SJCRH30 (cell line): ENCODE measurements around the gene ADAMTSL2. TPM values are rescaled to one million over a fixed set of nuclear protein-coding genes. Genes with fewer than 3 reads are reported as not detected.

ENCODE experiments used
- DNase-seq, 2 experiments: peaks; one replicate each; pipeline ENCODE4 v3.0.0-alpha.2; 2015 to 2020
- H3K27ac ChIP-seq: fragments of 250-450 bp; sonication (Bioruptor Pico); 2 replicates; pipeline ENCODE4 v1.5.1; 2020; ENCODE audit warnings: mild to moderate bottlenecking, moderate library complexity
- H3K27me3 ChIP-seq: fragments of 250-450 bp; sonication (Bioruptor Pico); 2 replicates; pipeline ENCODE4 v1.5.1; 2020; ENCODE audit warnings: mild to moderate bottlenecking, moderate library complexity
- H3K36me3 ChIP-seq: fragments of 250-450 bp; sonication (Bioruptor Pico); 2 replicates; pipeline ENCODE4 v1.5.1; 2020; ENCODE audit warnings: mild to moderate bottlenecking, moderate library complexity
- H3K4me1 ChIP-seq: fragments of 250-450 bp; sonication (Bioruptor Pico); 2 replicates; pipeline ENCODE4 v1.5.1; 2020; ENCODE audit warnings: mild to moderate bottlenecking, moderate library complexity
- H3K4me3 ChIP-seq: fragments of 250-450 bp; sonication (Bioruptor Pico); 2 replicates; pipeline ENCODE4 v1.5.1; 2020; ENCODE audit warnings: mild to moderate bottlenecking, moderate library complexity
- H3K9me3 ChIP-seq: fragments of 250-450 bp; sonication (Bioruptor Pico); replicated peaks from 2 replicates; pipeline ENCODE4 v1.5.1; 2020; ENCODE audit warnings: mild to moderate bottlenecking, moderate library complexity
- total RNA-seq: library from RNA; depleted of rRNA; stranded (reverse); fragments of >200 nt; shearing (Covaris generic); gene quantifications from 2 replicates; pipeline ENCODE4 v1.2.3, GENCODE V29; 2014

ADAMTSL2 gene
- total RNA-seq, 1 experiment from 2014 or later = 3.3 TPM

DNA sequence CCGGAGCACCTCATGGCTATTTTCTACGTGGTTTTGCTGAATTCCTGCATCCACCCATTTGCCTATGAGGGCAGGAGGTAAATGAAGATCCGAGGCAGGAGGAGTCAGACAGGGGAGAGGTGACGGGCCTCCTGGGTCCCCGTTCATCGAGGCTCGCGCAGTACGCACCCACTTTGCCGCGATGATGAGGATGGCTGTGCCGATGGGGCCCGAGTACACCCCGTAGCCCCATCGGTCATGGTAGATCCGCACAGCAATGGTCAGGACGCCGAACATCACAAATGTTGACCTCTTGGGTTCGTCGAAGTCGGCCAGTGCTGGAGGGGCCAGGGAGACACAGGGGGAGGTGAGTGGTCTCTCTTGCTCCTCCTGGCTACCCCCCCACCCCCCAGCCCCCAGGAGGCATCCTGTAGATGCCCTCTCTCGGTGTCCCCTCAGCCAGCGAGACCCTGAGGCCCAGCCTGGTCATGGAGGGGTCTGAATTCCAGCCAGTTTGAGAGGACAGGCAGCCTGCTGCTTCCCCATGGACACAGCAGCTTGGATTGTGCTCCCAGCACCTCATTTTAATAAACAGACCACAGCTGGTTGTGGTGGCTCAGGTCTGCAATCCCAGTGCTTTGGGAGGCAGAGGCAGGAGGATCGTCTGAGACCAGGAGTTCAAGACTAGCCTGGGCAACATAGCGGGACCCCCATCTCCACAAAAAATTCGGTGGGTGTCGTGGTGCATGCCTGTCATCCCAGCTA is 15.6 kb upstream of the ADAMTSL2 start:
- no peak for DNase-seq
- Histone ChIP-seq H3K27me3 (0 out of 2 replicates have a peak, but pooled peaks cover 6% of the 10 kb centered on the region), H3K36me3 (no peaks in the 10 kb centered on the region), H3K27ac (no peak overlapping the region), H3K4me1 (peaks cover 30% of the 10 kb centered on the region), H3K4me3 (no peak overlapping the region), H3K9me3 (no peaks in the 10 kb centered on the region)

DNA sequence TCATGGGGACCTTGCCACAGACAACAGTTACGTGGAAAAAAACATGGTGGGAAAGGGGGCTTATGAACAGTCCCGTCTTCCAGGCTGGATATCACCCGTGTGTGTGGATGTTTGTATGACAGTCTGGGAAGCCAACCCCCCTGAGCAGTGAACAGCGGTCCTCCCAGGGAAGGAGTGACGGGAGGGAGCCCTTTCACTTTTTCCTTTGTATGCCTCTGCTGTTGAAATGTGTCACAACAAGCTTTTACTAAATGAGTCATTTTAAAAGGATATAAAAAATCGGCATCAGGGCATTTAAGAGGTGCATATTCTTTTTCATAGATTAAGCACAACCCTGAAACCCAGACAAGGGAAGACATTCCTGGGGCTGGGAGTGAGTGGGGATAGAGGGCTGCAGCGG is 14.8 kb upstream of the ADAMTSL2 start:
- H3K4me1 ChIP-seq = peaks cover 30% of the 10 kb centered on the region
- DNase-seq = no peak
- H3K4me3 ChIP-seq = no peak overlapping the region
- no peaks in the 10 kb centered on the region for H3K9me3 ChIP-seq
- no peaks in the 10 kb centered on the region for H3K36me3 ChIP-seq
- no peak overlapping the region for H3K27ac ChIP-seq
- 0 out of 2 replicates have a peak, but pooled peaks cover 6% of the 10 kb centered on the region for H3K27me3 ChIP-seq

DNA sequence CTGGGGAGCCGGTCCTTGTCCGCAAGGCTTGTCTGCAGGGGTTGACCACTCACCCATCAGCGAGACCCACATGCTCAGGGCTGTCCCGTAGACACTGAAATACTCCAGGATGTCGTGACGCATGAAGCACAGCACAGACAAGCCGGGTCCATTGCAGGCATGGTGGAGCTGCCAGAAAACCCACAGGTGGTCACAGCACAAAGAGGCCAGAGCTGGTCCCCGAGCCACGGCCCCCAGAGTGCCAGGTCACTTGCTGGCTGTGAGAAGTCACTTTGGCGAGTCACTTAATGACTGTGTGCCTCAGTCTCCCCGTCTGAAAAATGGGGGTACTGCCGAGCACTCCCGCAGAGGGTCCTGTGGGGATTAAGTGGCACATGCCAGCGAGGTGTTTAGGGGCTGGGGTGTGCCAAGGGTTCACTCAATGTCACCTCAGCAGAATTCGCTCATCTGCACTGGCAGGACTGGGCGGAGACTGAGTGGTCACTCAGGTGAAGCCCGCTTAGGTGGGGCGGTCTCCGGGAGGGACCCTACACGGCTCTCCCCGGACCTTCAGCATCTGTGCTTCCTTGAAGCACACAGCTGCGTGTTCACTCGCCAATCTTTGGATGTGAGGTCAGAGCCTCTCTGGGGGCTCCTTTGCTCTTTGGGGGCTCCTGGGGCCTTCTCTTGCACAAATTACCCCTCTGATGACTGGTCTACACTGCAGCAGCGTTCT is 14.2 kb upstream of the ADAMTSL2 start:
- H3K9me3 ChIP-seq = no peaks in the 10 kb centered on the region
- 0 out of 2 replicates have a peak, but pooled peaks cover 3% of the 10 kb centered on the region for H3K27me3 ChIP-seq
- no peak overlapping the region for H3K4me3 ChIP-seq
- H3K27ac ChIP-seq = no peak overlapping the region
- no peaks in the 10 kb centered on the region for H3K36me3 ChIP-seq
- DNase-seq = no peak
- peaks cover 33% of the 10 kb centered on the region for H3K4me1 ChIP-seq

DNA sequence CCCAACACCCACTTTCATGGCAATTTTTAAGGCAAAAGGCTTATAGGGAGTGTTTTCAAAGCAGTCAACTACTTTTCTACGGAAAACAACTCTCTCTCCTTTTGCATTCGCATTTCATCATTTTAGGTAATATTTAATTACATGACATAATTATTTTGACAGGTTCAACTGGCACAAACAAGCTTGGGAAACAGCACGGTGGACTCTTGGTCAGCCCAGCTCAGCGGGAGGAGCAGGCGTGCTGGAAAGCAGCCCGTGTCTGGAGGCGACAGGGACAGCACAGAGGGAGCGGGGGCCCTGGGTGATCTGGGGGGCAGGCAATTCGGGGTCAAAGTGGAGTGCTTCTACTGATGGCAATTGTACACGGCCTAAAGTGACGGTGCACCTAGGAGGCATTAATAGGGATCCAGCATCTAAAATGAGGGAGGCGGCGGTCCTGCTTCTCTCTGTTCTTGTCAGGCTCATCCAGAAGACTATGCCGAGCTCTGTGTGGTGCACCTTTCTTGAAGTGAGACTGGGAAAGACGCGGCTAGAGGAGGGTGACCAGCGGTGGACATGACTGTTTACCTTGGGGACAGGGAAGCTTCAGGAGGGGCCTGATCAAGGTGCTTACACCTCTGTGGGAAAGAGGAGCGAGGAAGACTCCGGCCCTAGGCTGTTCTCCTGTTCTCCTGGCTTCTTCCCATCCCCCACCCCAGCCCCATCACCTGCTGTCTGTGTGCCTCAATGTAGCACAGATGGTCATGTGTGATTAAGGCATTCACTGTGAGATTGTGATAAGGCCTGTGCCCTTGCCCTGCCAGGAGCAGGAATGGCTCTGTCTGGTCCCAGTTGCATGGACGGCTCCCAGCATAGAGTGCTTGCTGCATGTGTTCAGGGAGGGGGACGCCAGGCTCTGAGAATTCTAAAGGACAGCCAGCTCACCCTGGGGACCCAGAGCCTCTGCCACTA is 13.1 kb upstream of the ADAMTSL2 start:
- peak overlapping the region; percentile 59; the same call in 1 of the 2 replicates for H3K27ac ChIP-seq
- no peaks in the 10 kb centered on the region for H3K9me3 ChIP-seq
- peaks cover 37% of the 10 kb centered on the region for H3K4me1 ChIP-seq
- no peaks in the 10 kb centered on the region for H3K27me3 ChIP-seq
- DNase-seq = no peak
- no peak overlapping the region for H3K4me3 ChIP-seq
- no peaks in the 10 kb centered on the region for H3K36me3 ChIP-seq

DNA sequence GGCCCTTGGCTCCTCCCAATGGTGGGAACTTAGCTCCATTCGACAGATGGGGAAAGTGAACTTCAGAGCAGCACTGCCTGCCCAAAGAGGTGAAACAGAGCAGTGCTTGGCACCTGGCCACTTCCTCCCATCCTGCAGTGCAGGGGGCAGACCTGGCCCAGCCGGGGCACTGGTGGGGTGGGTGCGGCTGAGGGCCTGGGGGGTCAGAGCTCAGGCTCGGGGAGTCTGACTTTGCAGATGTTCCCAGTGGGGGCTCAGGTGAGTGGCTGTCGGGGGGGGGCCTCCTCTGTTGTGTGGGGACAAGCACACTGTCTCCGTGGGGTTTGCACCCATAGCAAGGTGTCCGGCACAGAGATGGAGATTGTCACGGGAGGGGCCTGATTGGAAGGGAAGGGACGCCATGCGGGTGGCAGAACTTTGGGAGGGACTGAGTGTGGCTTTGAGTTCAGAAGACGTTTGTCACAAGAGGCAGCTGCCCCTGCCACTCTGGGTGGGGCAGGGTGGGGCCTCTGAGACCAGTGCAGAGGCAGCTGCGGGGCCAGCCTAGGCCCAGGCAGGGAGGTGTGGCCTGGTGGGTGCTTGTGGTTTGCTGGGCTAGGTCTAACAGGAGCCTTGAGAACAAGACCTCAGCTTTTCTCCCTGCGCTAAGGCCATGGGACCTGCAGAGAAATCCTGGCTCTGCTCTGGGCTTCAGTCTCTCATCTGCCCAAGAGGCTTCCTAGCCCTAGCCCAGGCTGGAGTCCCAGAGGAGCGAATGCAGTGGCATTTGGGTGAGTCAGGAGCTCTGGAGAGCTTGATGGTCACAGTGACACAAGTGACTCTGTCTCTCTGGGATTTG is 12.2 kb upstream of the ADAMTSL2 start:
- Histone ChIP-seq H3K36me3 (no peaks in the 10 kb centered on the region), H3K4me3 (no peak overlapping the region), H3K27me3 (no peaks in the 10 kb centered on the region), H3K4me1 (peaks cover 45% of the 10 kb centered on the region), H3K27ac (peak overlapping the region; percentile 59), H3K9me3 (no peaks in the 10 kb centered on the region)
- peak; percentile 95 to 96 for DNase-seq

DNA sequence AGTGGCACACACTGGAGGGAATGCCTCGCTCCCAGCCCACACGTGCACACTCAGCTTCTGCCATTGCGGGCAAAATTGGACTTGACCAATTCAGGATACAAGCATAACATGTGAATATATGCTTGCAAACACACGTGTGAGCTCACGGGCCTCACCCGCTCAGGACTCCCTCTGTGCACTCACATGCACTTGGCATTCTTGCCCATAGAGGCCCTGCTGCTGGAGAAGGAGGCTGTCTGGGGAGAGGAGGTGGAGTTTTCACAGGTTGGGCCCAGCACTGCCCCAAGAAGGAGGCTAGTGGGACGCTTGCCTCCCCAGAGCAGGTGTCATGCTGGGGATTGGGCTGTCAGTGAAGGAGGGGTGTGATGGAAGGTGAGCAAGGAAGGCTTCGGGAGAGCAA is 11.4 kb upstream of the ADAMTSL2 start:
- no peak for DNase-seq
- Histone ChIP-seq H3K9me3 (no peaks in the 10 kb centered on the region), H3K4me1 (peaks cover 47% of the 10 kb centered on the region), H3K27me3 (no peaks in the 10 kb centered on the region), H3K36me3 (no peaks in the 10 kb centered on the region), H3K4me3 (no peak overlapping the region), H3K27ac (no peak overlapping the region)

DNA sequence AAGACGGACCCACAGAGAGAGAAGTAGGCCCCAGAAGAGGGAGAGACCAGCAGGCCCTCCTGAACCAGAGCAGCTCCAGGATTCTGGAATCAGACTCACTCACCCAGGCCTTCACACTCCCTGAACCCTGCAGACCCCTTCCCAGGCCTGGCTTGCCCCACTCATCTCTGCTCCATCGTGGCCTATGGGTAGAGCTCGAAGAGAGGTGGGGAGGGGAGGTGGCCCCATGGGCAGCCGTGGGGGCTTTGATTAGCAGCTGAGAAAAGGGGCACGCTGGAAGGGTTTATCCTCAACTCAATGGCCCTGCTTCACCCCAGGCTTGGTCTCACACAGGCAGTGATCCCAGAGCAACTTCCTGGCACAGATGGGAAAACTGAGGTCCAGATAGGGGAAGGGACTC is 10.4 kb upstream of the ADAMTSL2 start:
- no peak for DNase-seq
- Histone ChIP-seq H3K4me3 (no peak overlapping the region), H3K27me3 (no peaks in the 10 kb centered on the region), H3K27ac (no peak overlapping the region), H3K4me1 (peaks cover 55% of the 10 kb centered on the region), H3K36me3 (no peaks in the 10 kb centered on the region), H3K9me3 (no peaks in the 10 kb centered on the region)

DNA sequence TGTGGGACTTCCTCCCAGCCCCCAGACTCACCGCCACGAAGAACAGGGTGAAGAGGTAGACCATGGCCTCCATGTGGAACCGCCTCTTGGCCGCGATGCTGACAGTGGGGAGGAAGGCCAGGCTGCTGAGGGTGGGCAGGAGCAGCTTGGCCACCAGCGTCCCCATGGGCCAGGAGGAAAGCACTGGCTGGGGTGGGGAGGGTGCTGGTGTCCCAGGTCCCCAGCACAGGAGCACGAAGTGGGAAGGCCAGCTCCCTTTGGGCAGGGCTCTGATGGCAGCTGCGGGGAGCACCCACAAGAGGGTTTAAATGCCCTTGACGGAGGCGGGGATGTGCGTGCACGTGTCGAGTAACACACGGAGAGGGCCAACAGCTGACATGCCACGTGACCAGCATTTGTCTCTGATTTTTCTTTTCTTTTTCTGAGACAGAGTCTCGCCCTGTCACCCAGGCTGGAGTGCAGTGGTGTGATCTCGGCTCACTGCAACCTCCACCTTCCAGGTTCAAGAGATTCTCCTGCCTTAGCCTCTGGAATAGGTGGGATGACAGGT is 9.8 kb upstream of the ADAMTSL2 start, which contains the start of gene MYMK:
Gene MYMK (minus strand): TSS at position 281 of the 550 bp plus-strand sequence. CDS start 115 bp downstream, at position 166.
- Histone ChIP-seq H3K27ac (no peak within 1 kb of the TSS), H3K36me3 (no peaks in the 10 kb centered on the region), H3K9me3 (no peaks in the 10 kb centered on the region), H3K27me3 (no peaks in the 10 kb centered on the region), H3K4me1 (peaks cover 61% of the 10 kb centered on the region), H3K4me3 (no peak within 1 kb of the TSS)
- peak; percentile 73 to 76 for DNase-seq

DNA sequence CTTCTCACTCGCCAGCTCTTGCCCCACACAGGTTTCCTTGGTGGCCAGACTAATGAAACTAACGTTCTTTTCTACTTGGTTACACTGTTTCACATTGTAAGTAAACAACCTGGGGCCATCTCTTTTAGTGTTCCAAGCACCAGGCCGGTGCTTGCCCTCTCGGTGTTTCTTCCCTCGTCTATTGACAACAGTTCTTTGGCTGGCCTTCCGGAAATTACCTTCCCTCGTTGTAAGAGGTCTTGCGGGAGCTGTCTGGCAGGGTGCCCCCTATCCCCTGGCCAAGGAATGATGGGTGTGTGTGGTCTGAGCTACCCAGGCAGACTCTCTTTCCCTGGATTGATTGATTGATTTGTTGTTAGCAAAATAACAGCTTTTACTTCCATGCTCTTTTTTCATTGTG is 8.8 kb upstream of the ADAMTSL2 start:
- Histone ChIP-seq H3K4me3 (no peak overlapping the region), H3K27me3 (no peaks in the 10 kb centered on the region), H3K4me1 (peaks cover 63% of the 10 kb centered on the region), H3K36me3 (no peaks in the 10 kb centered on the region), H3K27ac (no peak overlapping the region), H3K9me3 (no peaks in the 10 kb centered on the region)
- no peak for DNase-seq

DNA sequence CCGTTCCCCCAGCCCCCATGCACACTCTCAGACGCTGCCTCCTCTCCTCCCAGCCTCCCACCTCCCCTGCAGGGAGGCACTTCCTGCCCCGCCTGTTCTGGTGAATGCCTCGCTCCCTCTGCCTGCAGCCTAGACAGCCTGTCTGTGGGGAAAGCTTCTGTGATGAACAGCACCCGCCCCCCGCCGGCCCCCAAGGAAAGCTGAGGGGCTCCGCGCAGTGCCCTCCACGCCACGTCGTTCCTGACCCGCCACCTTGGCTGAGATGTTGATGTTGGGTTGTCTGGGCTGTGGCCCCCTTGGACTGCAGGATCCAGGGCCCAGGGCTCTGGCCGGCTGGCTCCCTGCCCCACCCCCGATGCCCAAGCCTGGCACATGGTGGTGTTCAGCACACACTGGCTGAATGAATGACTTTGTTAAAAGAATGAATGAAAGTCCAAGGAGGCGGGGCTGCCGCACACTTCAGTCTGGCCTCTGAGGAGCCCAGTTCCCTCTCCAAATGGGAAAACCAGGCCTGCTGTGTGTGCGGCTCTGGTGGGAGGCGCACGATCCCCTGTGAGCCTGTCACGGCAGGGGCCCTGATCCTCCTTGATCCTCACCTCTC is 7.7 kb upstream of the ADAMTSL2 start:
- Histone ChIP-seq H3K27me3 (no peaks in the 10 kb centered on the region), H3K4me3 (peak overlapping the region; percentile 52), H3K36me3 (no peaks in the 10 kb centered on the region), H3K27ac (peak overlapping the region; percentile 53), H3K4me1 (peaks cover 58% of the 10 kb centered on the region), H3K9me3 (no peaks in the 10 kb centered on the region)
- peak; percentile 64 to 67 for DNase-seq

DNA sequence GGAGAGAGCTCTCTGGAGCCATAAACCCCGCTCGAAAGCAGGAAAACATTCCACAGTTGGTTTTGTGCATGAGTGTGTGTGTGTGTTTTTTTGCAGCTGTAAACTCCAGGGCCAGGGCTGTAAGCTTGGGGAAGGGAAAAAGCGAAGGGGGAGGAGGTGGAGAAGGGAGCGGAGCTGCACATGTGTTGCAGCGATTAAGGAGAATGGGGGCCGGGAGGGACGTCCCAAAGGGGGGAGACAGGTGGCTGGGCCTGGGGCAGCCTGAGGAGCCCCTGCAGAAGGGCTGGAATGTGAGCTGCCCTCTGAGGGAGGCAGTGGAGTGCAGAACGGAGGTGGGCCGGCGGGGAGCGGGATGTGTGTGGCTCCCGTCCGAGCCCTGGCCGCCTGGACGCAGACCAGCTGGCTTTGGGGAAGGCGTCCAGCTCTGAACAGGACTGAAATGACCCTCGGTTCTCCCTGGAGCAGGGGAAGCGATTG is 7.0 kb upstream of the ADAMTSL2 start:
- H3K4me1 ChIP-seq = peaks cover 52% of the 10 kb centered on the region
- peak; percentile 91 to 92 for DNase-seq
- peak overlapping the region; percentile 53 for H3K27ac ChIP-seq
- H3K4me3 ChIP-seq = peak overlapping the region; percentile 52
- H3K36me3 ChIP-seq = no peaks in the 10 kb centered on the region
- H3K27me3 ChIP-seq = no peaks in the 10 kb centered on the region
- no peaks in the 10 kb centered on the region for H3K9me3 ChIP-seq

DNA sequence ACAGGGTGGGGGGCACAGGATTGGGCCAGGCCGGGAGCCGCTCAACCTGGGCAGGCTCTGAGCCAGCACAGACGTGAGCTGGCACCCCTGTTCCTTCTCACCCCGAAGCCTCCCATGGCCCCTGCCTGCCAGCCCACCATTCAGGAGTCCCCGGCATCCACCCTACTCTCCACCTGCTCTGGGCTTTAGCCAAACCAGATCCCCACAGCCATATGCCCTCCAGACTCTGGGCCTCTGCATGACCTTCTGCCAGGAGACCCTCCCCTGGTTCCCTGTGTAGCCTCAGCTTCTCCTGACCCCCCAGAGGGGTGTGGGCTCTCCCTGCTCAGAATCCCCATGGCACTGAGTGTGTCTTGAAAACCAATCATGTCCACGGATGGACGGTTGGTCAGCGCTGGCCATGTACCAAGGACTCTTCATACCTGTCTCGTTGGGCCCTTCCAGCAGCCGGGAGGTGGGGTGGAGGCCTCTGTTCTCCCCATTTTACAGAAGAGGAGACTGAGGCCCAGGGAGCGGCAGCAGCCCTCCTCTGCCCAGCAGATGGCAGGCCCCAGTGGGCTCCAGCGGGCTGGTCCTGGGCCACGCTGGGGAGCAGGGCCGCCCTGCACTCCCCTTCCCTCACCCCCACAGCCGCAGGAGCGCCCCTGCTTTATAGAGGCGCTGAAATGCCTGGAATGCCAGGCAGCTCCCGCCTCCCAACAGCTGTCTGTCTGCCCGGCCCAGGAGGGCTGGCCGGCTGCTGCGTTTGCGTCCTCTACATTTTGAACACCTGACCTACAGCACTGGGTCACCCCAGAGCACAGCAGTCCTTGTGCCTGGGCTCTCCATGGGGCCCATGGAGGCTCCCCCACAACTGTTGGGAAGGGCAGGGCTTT is 6.3 kb upstream of the ADAMTSL2 start:
- H3K36me3 ChIP-seq = no peaks in the 10 kb centered on the region
- H3K27me3 ChIP-seq = no peaks in the 10 kb centered on the region
- peaks cover 50% of the 10 kb centered on the region for H3K4me1 ChIP-seq
- peak; percentile 80 to 88 for DNase-seq
- no peaks in the 10 kb centered on the region for H3K9me3 ChIP-seq
- peak overlapping the region; percentile 52 for H3K4me3 ChIP-seq
- H3K27ac ChIP-seq = peak overlapping the region; percentile 53
